Measurements from ENCODE around the gene PSMB1. TPM values are rescaled to one million over a fixed set of nuclear protein-coding genes. Genes with fewer than 3 reads are reported as not detected.

PSMB1 gene
- total RNA-seq, 5 donors from 2014 or later (not counting 1 experiment from before 2014, with no cell fraction given), result 85.6 to 106 (median 94.6) TPM

DNA sequence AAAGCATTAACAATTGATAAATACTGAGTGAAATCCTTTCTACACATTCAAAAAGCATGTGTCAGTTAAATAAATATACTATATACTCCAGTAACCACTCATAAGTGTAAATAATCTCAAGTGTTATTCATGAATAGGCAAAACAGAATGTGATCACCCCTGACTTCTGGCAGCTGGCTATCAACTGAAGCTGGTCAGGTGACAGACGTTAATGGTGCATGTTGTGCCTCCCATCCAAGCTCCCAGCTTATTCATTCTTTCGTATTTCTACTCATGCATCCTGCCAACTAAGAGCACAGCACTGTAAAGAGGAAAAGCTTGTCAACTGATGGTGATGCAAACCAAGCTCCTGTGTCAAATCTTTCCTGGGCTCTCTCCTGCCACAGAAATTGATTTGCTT lies 7.7 kb downstream of the PSMB1 start:
- DNase-seq (no peak), ATAC-seq (replicated peaks in 1 of 4) (no peak)
- Histone ChIP-seq H3K4me3 (ENCODE audit: control insufficient read depth in 1 of 2, extremely low read depth in 1 of 2, low read length in 1 of 2) (no peak overlapping the region), H3K27ac (ENCODE audit: low read length) (no peak overlapping the region), H3K9me3 (no peaks in the 10 kb centered on the region), H3K36me3 (ENCODE audit: control insufficient read depth in 2 of 2, extremely low read depth in 1 of 2, insufficient read depth in 1 of 2, low read length in 1 of 2) (peaks cover 14 to 87% of the 10 kb centered on the region in 2 donors), H3K27me3 (replicated peaks in 1 of 2; ENCODE audit: control insufficient read depth in 2 of 2, extremely low read depth in 1 of 2, insufficient read depth in 2 of 2, low read length in 1 of 2) (no peaks in the 10 kb centered on the region), H3K4me1 (ENCODE audit: control insufficient read depth in 1 of 2, extremely low read depth in 1 of 2, insufficient read depth in 2 of 2, low read length in 2 of 2) (peaks cover 0 to 3% of the 10 kb centered on the region in 2 experiments)
- Mint-ChIP-seq H3K9me3 (no peaks in the 10 kb centered on the region), H3K4me3 (no peak overlapping the region), H3K36me3 (peaks cover 63% of the 10 kb centered on the region), H3K27me3 (no peaks in the 10 kb centered on the region), H3K27ac (no peak overlapping the region), H3K4me1 (peaks cover 10 to 54% (median 45%) of the 10 kb centered on the region in 3 donors)
- ChIA-PET POLR2A (no interaction called here), CTCF (interaction anchor here in 1 of 2 donors (0.7 kb wide), 1 partner anchor 18 kb away, joined by 3 read pairs; no protein-coding TSS in a partner anchor)
- WGBS (ENCODE audit: insufficient coverage), result no CpG with 5 or more reads among the region's 2 CpGs

DNA sequence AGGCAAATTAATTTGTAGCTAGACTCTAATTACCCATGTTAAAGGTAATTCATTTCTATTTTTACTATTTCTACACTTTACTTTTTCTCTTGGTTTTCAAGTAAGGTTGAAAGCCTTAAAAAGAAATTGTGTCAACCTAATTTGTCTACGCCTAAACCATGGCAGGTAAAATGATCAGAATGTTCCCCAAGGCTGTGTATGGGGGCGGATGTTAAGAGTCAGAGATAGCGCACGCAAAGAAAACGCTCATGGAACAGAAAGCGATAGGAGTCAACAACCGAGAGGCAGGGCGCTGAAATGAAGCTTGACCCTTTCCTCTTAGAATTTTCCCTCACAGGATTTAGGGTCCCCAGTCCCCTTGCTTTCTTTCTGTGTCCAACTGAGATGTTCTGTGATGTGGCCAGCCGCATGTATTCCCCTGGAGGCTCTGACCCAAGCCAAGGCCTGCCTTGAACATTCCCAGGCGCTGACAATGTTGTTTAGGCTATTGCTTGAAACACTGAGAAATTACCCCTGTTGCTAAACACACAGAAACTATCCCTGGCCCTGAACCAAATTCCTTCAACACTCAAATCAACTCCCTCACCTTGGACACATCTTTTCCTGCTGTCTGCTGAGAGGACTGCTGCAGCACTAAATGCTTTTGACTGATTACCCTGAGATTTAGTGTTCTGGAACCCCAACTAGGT lies 10.9 kb downstream of the PSMB1 start:
- Histone ChIP-seq H3K4me1 (ENCODE audit: control insufficient read depth in 1 of 2, extremely low read depth in 1 of 2, insufficient read depth in 2 of 2, low read length in 2 of 2) (no peaks in the 10 kb centered on the region), H3K9me3 (no peaks in the 10 kb centered on the region), H3K27me3 (replicated peaks in 1 of 2; ENCODE audit: control insufficient read depth in 2 of 2, extremely low read depth in 1 of 2, insufficient read depth in 2 of 2, low read length in 1 of 2) (no peaks in the 10 kb centered on the region), H3K36me3 (ENCODE audit: control insufficient read depth in 2 of 2, extremely low read depth in 1 of 2, insufficient read depth in 1 of 2, low read length in 1 of 2) (peaks cover 14 to 91% of the 10 kb centered on the region in 2 donors), H3K4me3 (ENCODE audit: control insufficient read depth in 1 of 2, extremely low read depth in 1 of 2, low read length in 1 of 2) (no peak overlapping the region), H3K27ac (ENCODE audit: low read length) (no peak overlapping the region)
- Mint-ChIP-seq H3K9me3 (no peaks in the 10 kb centered on the region), H3K27me3 (no peaks in the 10 kb centered on the region), H3K4me3 (no peak overlapping the region), H3K4me1 (peaks cover 18 to 32% (median 19%) of the 10 kb centered on the region in 3 donors), H3K36me3 (peaks cover 67% of the 10 kb centered on the region), H3K27ac (no peak overlapping the region)
- POLR2A ChIA-PET, result no interaction called here
- CTCF ChIA-PET, result interaction anchor here in 1 of 2 donors (0.7 kb wide), 1 partner anchor 41 kb away, joined by 4 read pairs; no protein-coding TSS in a partner anchor
- WGBS (ENCODE audit: insufficient coverage), result 99% methylated on average over 9 of the region's 10 CpGs
- DNase-seq (no peak), ATAC-seq (replicated peaks in 1 of 4) (no peak)

DNA sequence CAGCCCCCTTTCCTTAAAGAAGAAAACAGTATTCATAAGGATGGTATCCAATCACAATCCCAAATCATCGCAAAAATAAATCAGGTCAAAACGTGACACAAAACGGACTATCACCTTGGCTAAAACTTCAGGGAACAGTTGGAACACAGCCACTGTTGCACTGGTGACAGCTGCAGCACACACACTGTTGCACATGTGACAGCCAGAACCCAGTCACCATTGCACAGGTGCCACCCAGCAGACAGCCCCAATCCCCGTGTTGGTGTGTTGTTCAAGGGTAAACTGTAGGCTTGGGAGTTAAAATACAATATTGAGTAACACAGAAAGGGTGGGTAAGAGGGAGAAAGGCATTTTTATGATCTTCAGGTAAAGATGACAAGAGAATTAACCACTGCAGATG lies 15.8 kb downstream of the PSMB1 start:
- Histone ChIP-seq H3K27ac (ENCODE audit: low read length) (no peak overlapping the region), H3K9me3 (no peaks in the 10 kb centered on the region), H3K27me3 (replicated peaks in 1 of 2; ENCODE audit: control insufficient read depth in 2 of 2, extremely low read depth in 1 of 2, insufficient read depth in 2 of 2, low read length in 1 of 2) (no peaks in the 10 kb centered on the region), H3K36me3 (ENCODE audit: control insufficient read depth in 2 of 2, extremely low read depth in 1 of 2, insufficient read depth in 1 of 2, low read length in 1 of 2) (peaks cover 4 to 95% of the 10 kb centered on the region in 2 donors), H3K4me3 (ENCODE audit: control insufficient read depth in 1 of 2, extremely low read depth in 1 of 2, low read length in 1 of 2) (no peak overlapping the region), H3K4me1 (ENCODE audit: control insufficient read depth in 1 of 2, extremely low read depth in 1 of 2, insufficient read depth in 2 of 2, low read length in 2 of 2) (no peaks in the 10 kb centered on the region)
- ChIA-PET POLR2A (no interaction called here), CTCF (no interaction called here)
- Mint-ChIP-seq H3K9me3 (no peaks in the 10 kb centered on the region), H3K36me3 (peaks cover 68% of the 10 kb centered on the region), H3K27me3 (no peaks in the 10 kb centered on the region), H3K4me1 (peaks cover 15 to 19% (median 18%) of the 10 kb centered on the region in 3 donors), H3K4me3 (no peak overlapping the region), H3K27ac (no peak overlapping the region)
- WGBS (ENCODE audit: insufficient coverage), result 90% methylated on average over 3 of the region's 4 CpGs
- ATAC-seq (replicated peaks in 1 of 4) (no peak), DNase-seq (no peak)

DNA sequence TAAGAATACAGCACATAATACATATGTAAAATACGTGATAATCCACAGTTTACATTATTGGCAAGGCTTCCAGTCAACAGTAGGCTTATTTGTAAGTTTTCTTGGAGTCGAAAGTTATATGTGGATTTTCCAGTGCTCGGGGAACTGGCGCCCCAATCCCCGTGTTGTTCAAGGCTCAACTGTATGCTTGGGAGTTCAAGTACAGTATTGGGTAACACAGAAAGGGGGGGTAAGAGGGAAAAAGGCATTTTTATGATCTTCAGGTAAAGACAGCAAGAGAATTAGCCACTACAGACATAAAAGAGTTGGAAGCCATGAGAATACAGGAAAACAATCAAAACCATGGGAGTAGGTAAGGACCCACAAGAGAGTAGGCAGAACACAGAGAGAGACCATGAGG lies 16.4 kb downstream of the PSMB1 start:
- peaks cover 15 to 18% (median 18%) of the 10 kb centered on the region in 3 donors for H3K4me1 Mint-ChIP-seq
- H3K9me3 ChIP-seq, result no peaks in the 10 kb centered on the region
- no peak overlapping the region for H3K27ac Mint-ChIP-seq
- WGBS (ENCODE audit: insufficient coverage), result 100% methylated on average over 3 of the region's 5 CpGs
- no peaks in the 10 kb centered on the region for H3K9me3 Mint-ChIP-seq
- DNase-seq (no peak), ATAC-seq (replicated peaks in 1 of 4) (no peak)
- POLR2A ChIA-PET, result interaction anchor here in 1 of 2 donors (0.6 kb wide), 1 partner anchor 389 kb away, joined by 4 read pairs; no protein-coding TSS in a partner anchor
- H3K27me3 ChIP-seq (replicated peaks in 1 of 2; ENCODE audit: control insufficient read depth in 2 of 2, extremely low read depth in 1 of 2, insufficient read depth in 2 of 2, low read length in 1 of 2), result no peaks in the 10 kb centered on the region
- H3K36me3 Mint-ChIP-seq, result peaks cover 65% of the 10 kb centered on the region
- H3K36me3 ChIP-seq (ENCODE audit: control insufficient read depth in 2 of 2, extremely low read depth in 1 of 2, insufficient read depth in 1 of 2, low read length in 1 of 2), result peaks cover 4 to 91% of the 10 kb centered on the region in 2 donors
- CTCF ChIA-PET, result no interaction called here
- H3K4me3 Mint-ChIP-seq, result no peak overlapping the region
- no peaks in the 10 kb centered on the region for H3K27me3 Mint-ChIP-seq
- H3K4me3 ChIP-seq (ENCODE audit: control insufficient read depth in 1 of 2, extremely low read depth in 1 of 2, low read length in 1 of 2), result no peak overlapping the region
- H3K27ac ChIP-seq (ENCODE audit: low read length), result no peak overlapping the region
- H3K4me1 ChIP-seq (ENCODE audit: control insufficient read depth in 1 of 2, extremely low read depth in 1 of 2, insufficient read depth in 2 of 2, low read length in 2 of 2), result no peaks in the 10 kb centered on the region

DNA sequence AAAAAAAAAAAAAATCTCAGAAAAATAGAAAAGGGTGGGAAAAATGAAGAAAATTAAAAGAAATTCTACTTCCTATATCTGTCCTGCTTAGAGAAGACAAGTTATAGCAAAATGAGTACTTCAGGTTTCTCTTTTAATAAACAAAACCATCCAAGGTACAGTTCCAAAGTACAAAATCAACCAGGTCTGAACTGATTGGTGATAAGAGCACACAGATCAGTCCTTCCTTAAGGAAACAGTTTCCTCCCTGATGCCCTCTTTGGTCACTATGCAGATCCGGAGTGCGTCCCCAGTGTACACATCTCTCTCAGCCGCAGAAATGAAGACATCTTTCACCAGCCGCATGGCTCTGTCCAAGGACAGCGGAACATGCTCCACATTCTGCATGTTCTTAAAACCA lies 18.1 kb downstream of the PSMB1 start:
- Histone ChIP-seq H3K4me3 (ENCODE audit: control insufficient read depth in 1 of 2, extremely low read depth in 1 of 2, low read length in 1 of 2) (no peak overlapping the region), H3K27me3 (replicated peaks in 1 of 2; ENCODE audit: control insufficient read depth in 2 of 2, extremely low read depth in 1 of 2, insufficient read depth in 2 of 2, low read length in 1 of 2) (no peaks in the 10 kb centered on the region), H3K4me1 (ENCODE audit: control insufficient read depth in 1 of 2, extremely low read depth in 1 of 2, insufficient read depth in 2 of 2, low read length in 2 of 2) (no peaks in the 10 kb centered on the region), H3K9me3 (no peaks in the 10 kb centered on the region), H3K36me3 (ENCODE audit: control insufficient read depth in 2 of 2, extremely low read depth in 1 of 2, insufficient read depth in 1 of 2, low read length in 1 of 2) (peaks cover 4 to 76% of the 10 kb centered on the region in 2 donors), H3K27ac (ENCODE audit: low read length) (no peak overlapping the region)
- Mint-ChIP-seq H3K4me3 (no peak overlapping the region), H3K27ac (no peak overlapping the region), H3K27me3 (no peaks in the 10 kb centered on the region), H3K36me3 (peaks cover 52% of the 10 kb centered on the region), H3K4me1 (peaks cover 3 to 4% (median 4%) of the 10 kb centered on the region in 3 donors), H3K9me3 (no peaks in the 10 kb centered on the region)
- ChIA-PET POLR2A (no interaction called here), CTCF (no interaction called here)
- WGBS (ENCODE audit: insufficient coverage), result 100% methylated on average over 1 of the region's 5 CpGs
- ATAC-seq (replicated peaks in 1 of 4) (no peak), DNase-seq (no peak)

DNA sequence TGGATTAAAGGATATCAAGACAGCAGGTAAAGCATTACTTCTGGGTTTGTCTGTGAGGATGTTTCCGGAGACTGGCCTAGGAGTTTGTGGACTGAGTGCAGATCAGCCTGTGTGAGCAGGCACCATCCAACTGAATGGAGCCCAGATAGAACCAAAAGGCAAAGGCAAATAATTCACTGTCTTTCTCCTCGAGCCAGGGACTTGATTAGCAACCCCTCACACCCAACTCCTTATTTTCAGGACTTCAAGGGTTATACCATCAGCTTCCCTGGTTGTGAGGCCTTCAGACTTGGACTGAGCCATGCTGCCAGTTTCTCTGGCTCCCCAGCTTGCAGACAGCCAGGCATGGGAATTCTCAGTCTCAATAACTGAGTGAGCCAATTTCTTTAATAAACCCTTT lies 19.3 kb downstream of the PSMB1 start:
- H3K27ac ChIP-seq (ENCODE audit: low read length), result no peak overlapping the region
- peaks cover 4 to 64% of the 10 kb centered on the region in 2 donors for H3K36me3 ChIP-seq (ENCODE audit: control insufficient read depth in 2 of 2, extremely low read depth in 1 of 2, insufficient read depth in 1 of 2, low read length in 1 of 2)
- no peaks in the 10 kb centered on the region for H3K4me1 ChIP-seq (ENCODE audit: control insufficient read depth in 1 of 2, extremely low read depth in 1 of 2, insufficient read depth in 2 of 2, low read length in 2 of 2)
- H3K9me3 ChIP-seq, result no peaks in the 10 kb centered on the region
- ChIA-PET CTCF (no interaction called here), POLR2A (no interaction called here)
- 94% methylated on average over 2 of the region's 2 CpGs for WGBS (ENCODE audit: insufficient coverage)
- Mint-ChIP-seq H3K4me1 (peaks cover 0 to 2% (median 0%) of the 10 kb centered on the region in 3 donors), H3K9me3 (no peaks in the 10 kb centered on the region), H3K27me3 (no peaks in the 10 kb centered on the region), H3K36me3 (peaks cover 42% of the 10 kb centered on the region), H3K4me3 (no peak overlapping the region), H3K27ac (no peak overlapping the region)
- no peaks in the 10 kb centered on the region for H3K27me3 ChIP-seq (replicated peaks in 1 of 2; ENCODE audit: control insufficient read depth in 2 of 2, extremely low read depth in 1 of 2, insufficient read depth in 2 of 2, low read length in 1 of 2)
- no peak for ATAC-seq (replicated peaks in 1 of 4)
- DNase-seq, result no peak
- H3K4me3 ChIP-seq (ENCODE audit: control insufficient read depth in 1 of 2, extremely low read depth in 1 of 2, low read length in 1 of 2), result no peak overlapping the region
